DMS114 treated with DMSO at 0.1 percent for 48 hours (cell line): ENCODE measurements around the gene SATL1.
"Not testable (repeated sequence)": the region's sequence is repeated elsewhere in the genome, so short reads cannot be mapped to it uniquely, and the experiment has no call there.

Source experiments
- DNase-seq: peaks from one replicate; lab custom pipeline; 2025; ENCODE audit not compliant: unreplicated experiment; lab: John Stamatoyannopoulos, UW

The SATL1 gene, protein sequence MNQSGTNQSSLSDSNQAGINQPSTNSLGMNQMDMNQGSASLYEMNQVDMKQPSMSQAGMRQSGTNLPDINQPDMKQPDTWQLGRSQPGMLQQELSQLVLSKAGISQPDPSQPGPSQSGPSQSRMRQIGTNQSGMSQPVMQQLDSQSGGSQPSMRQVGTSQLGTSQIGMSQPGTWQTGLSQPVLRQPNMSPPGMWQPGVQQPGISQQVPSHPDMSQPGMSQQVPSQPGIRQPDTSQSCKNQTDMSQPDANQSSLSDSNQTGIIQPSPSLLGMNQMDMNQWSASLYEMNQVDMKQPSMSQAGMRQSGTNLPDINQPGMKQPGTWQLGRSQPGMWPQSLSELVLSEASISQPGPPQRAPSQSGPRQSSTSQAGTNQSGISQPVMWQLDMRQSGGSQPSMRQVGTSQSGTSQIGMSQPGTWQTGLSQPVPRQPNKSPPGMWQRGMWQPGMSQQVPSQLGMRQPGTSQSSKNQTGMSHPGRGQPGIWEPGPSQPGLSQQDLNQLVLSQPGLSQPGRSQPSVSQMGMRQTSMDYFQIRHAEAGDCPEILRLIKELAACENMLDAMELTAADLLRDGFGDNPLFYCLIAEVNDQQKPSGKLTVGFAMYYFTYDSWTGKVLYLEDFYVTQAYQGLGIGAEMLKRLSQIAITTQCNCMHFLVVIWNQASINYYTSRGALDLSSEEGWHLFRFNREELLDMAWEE

DNA sequence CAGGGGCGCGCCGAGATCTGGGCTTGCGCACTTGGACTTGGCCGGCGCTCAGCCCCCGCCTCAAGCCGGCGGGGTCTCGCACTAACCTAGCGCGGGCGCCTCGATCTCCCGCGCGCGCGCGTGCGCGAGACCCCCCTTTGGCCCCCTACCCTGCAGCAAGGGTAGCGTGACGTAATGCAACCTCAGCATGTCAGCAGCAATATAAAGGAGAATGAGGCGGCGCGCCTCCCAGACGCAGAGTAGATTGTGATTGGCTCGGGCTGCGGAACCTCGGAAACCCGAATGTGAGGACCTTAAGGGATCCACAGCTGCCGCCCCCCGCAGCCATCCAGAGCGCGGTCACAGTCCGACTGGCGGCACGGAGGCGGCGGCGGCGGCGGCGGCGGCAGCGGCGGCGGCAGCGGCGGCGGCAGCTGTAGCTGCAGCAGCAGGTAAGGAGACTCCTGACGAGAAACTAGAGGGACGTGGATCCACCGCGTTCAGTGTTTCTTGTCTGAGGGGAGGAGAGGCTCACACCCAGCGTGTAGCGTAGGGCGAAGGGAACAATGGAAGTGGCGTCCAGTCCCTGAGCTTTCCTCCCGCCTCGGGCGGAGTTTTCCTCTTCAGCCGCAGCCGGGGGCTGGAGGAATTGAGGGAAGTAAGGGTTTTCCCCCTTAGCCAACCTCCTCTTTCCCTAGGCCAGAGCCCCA, at the start of gene SATL1, which contains the start of gene ZNF711:
SATL1 (minus strand) TSS at position 19 of the 689 bp plus-strand sequence. CDS start 134,811 bp downstream, outside the sequence.
ZNF711 (plus strand) TSS at position 231 of the 689 bp plus-strand sequence. CDS start 3,582 bp downstream, outside the sequence.
- peak; percentile 56 for DNase-seq

DNA sequence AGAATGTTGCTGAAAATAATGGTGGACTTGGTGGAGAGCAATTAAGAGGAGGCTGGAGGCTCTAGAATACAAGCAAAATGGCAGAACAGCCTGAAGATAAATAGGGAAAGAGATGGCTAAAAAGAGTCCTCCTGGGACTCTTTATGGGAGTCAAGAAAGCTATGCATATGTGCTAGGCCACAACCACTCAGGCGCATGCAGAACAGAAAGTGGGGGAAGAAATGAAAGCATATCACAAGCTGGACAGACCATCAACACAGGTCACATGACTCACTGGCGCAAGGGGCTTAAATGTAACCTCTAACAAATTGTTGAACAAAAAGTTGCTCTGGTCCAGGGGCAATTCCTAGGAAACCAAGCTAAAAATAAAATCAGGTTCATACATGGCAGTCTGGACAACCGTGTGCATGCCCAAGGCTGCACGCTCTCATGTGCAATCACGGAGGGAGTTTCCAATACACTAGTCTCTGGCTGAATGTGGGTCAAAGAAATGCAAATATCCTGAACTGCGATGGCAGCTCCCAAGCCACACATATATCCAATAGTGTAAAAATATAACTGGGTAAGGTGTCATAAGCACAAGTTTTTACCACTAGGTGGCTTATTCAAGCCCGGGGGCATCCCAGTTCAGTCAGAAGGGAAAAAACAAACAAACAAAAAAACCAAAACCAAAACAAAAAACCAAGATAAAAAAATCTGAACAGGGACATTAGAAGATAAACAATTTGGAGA, 45.6 kb upstream of the SATL1 start:
- no peak for DNase-seq

DNA sequence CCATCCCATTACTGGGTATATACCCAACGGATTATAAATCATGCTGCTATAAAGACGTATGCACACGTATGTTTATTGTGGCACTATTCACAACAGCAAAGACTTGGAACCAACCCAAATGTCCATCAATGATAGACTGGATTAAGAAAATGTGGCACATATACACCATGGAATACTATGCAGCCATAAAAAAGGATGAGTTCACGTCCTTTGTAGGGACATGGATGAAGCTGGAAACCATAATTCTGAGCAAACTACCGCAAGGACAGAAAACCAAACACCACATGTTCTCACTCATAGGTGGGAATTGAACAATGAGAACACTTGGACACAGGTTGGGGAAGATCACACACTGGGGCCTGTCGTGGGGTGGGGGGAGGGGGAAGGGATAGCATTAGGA, 41.7 kb upstream of the SATL1 start:
- not testable (repeated sequence) for DNase-seq

DNA sequence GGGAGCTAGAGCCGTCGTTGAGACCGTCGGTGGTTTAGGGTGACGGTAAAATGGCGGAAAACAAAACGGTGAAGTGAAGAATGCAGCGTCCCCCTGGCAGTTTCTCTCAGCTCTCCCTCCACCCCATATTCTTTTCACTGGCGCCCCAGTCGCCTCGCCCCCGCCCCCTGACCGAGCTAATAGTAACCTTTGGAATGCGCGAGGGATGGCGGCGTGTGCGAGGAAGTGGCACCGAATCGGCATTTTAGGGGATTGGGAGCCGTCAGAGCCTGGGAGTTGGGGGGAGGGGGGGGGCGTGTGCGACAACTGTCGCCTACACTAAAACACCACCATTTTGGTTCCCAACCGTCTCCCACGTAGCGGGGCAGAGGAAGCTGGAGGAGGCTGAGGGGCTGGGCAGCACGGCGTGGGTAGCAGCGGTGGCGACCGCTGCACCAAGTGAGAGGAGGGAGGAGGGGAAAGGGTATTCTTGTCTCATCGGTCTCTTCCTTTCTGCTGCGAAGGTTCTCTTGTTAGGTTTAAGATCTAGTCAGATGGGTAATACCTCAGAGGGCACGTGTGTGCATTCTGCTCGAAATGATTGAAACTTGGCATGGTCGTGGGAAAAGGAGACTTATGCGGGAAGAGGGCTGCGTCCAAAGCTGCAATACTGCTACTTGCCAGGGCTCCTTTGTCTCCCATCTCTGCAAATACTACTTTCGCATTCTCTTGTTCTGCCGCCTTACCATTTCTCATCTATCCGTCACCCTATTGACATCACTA, 1.1 kb upstream of the SATL1 start:
- peak; percentile 35 for DNase-seq

DNA sequence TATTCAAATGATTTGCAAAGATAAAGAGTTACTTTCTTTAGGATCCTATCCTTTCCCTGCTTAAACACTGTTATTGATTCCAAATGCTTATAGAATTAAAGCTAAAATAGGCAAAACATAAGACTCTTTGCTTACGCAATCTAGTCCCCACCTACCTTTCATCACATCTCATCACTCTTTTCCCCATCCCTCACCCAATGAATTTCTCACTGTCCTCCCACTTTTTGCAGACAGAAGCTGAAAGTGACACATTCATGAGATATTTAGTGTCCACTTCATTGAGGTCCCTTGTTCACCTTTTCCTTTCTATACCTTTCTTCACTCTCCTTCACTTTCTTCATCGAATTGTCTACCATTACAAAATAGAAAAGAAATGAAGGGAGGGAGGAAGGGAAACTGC, 424 bp downstream of the SATL1 start:
- DNase-seq, result peak; percentile 16

DNA sequence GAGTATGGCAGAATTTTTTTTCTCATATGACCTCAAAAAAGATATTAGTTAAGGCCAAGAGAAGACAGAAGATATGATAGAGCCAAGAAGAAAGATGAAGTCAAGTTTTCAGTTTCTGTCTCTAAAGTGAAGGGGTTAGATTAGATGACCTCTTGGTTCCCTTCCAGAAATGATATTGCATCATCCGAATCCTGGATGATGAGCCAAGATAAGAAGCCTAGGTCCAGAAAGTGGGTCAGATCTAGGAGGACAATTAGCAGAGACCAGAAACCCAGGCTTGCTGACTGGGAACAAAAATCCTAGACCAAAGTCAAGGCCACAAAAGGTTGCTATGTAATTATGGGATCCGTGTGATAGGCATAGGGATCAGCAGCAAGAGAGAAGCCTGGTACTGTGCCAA, 20.2 kb downstream of the SATL1 start:
- no peak for DNase-seq

DNA sequence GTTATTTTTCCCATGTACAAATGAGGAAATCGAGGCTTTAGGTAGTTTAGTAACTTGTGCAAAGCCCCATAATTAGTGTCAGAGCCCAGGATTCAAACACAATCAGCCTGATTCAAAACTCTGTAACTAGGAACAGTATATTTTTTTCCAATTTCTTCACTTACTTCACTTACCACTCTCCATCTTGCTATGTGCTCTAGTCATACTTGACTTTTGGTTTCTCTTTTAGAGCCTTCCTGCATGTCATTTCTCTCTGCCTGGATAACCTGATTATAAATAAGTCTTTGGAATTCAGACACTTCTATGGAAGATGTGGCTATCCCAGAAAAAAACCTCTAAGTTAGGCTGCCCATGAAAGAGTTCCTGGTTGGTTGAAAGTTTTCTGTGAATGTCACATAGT, 22.2 kb downstream of the SATL1 start:
- no peak for DNase-seq

DNA sequence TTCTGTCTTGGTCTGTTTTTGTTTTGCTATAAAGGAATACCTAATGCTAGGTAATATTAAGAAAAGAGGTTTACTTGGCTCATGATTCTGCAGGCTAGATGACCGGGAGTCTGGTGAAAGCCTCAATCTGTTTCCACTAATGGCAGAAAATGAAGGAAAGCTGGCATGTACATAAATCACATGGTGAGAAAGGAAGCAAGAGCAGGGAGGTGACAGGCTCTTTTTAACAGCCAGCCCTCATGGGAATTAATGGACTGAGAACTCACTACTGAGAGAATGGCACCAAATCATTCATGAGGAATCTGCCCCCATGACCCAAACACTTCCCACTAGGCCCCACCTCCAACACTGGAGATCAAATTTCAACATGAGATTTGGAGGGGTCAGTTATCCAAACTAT, 27.6 kb downstream of the SATL1 start:
- DNase-seq, result no peak

DNA sequence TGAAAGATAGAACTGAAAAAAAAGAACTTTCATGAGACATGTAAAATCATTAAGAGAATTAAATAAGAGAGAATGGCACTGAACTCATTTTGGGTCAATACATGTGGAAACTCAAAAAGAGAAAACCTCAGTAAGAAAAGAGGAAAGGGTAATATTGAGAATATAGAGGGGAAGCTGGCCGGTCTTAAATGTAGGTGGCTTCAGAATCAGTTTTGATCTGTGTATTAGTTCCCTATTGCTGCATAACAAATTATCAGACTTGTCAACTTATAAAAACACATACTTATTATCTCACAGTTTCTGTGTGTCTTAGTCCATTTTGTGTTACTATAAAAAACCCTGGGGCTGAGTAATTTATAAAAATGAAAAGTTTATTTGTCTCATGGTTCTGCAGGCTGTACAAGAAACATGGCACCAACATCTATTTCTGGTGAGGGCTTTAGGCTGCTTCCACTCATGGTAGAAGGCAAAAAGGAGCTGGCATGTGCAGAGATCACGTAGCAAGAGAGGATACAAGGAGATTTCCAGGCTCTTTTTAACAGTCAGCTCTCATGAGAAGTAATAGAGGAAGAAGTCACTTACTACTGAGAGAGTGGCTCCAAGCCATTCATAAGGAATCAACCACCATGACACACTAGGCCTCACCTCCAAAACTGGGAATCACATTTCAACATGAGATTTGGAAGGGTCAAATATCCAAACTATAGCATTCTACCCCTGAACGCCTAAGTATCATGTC, 29.6 kb downstream of the SATL1 start:
- no peak for DNase-seq

DNA sequence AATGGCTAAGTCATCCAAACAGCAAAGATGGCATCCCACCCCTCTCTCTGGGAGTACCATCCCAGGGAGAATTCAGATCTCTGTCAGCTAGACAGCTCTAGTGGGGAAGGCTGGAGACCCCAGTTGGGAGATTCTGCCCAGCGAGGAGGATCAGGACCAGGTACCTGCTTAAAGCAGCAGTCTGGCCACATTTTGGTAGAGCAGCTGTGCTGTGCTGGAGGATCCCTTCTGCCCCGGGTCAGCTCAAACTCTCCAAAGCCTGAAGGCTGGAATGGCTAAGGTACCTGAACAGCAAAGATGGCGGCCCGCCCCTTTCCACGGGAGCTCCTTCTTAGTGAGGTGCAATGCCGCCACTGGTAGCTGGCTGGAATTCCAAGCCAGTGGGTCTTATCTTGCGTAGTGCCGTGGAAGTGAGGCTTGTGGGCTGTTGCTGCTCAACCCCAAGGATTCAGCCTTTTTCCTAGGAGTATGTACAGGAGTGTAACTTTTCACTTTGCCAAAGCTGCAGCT, 40.1 kb downstream of the SATL1 start:
- DNase-seq, result no peak

DNA sequence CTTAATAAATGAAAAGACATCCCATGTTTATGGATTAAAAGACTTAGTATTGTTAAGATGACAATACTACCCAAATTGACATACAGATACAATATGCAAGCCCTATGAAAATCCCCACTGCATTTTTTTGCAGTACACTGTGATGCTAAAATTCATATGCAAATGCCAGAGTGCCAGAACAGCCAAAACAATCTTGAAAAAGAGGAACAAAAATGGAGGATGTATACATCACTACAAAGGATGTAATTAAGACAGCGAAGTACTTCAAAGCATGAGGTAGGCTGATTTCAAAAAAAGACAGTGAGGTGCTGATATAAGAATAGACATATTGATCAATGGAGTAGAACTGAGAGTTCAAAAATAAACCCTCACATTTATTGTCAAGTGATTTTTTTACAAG, 47.3 kb downstream of the SATL1 start:
- no peak for DNase-seq

DNA sequence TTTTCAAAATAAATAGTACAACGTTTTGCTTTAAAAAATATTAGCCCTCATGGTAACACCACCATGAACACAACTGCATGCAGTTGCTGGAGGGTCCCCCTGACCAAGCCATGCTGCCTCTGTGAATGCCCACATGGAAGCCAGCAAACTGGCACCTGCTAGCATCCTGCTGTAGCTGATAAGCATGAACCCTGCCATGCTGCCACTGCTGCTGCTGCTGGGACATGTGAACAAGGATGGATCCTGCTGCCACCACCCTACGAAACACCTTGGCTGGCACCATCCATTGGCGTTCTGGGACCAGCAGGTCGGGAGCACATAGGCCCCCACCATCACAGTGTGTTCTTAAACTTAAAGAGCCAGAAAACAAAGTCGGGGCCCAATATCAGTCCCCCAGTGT, 83.9 kb downstream of the SATL1 start:
- DNase-seq, result no peak

DNA sequence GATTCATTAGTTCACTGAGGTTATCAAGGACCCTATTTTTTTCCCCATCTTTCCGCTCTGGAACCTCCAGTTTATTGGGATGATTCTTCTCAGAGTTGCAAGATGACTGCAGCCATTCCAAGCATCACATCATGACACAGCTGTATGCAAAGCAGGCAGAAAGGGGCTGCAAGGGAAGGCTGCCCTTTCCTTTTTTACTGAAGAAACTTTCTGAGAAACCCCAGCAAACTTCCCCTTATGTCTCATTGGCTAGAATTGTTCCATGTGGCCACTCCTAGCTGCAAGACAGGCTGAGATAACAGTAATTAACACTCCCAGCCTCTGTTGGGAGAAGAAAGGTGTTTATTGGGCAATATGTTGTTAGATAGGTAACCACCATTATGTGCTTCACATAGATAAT, 102.6 kb downstream of the SATL1 start:
- no peak for DNase-seq

DNA sequence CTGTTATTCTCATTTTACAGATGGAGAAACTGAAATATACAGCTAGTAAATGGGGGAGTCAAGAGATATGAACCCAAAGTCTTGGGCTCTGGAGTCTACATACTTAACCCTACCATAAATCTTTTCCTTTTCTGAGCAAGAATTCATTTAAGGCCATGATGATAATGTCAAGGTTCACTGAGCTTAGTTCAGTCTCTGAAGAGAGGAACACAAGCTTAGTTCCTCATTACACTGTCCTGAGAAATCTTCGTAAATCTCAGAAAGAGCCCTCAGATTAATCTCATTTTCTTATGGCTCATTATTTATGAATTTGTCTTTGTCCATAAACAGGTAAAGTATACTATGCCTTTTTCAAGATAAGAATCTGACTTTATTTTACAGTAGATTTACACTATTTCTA, 104.2 kb downstream of the SATL1 start:
- no peak for DNase-seq

DNA sequence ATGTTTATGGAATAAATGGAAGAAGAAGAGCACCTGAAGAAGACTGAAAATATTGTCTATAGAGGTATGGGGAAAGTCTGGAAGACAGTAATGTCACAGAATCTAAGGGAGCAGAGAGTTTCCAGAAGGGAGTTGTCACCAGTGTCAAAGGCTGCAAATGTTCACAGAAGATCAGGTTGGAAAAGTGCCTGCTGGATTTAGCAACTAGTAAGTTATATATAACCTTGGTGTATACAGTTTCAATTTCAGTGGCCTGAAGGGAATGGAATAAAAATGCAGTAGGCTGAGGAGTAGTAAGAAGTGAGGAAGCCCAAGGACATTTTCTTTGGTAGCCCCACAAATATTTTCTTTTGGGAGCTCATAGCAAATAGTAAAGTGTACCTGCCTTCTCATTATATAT, 107.2 kb downstream of the SATL1 start:
- DNase-seq, result no peak

DNA sequence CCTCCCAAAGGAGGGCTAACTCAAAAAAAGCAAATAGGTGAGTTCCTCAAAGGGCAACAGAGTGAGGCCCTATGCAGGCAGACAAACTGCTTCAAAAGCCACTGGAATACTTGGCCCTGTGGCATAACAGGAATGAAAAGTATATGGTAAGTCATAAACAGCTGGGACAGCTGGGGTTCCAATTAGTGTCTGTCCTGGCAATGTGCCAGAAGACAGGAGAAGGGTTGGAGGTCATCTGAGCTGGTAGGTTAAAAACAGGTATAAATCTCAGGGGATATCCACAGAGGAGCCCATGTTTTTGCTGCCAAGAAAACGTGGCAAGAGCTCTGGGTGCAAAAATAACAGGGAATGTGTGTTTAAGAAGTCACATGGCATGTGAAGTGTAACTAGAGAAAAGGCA, 128.3 kb downstream of the SATL1 start:
- DNase-seq, result no peak

DNA sequence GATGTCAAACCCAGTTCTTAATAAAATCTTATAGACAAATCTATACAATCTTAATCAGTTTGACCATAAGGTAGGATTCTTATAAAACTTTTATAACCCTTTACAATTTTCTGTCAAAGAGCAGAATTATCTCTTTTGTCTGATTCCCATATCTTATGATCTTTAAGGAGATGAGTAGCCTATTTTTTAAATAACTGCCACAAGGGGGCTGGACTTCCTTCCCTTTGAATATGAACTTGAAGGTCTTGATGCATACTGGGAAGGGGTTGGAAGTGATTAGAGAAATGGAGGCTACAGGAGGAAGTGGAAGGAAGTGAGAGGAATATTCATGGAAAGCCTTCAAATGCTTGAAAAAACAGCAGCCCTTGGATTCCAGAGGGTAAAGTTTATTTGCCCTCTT, 128.8 kb downstream of the SATL1 start:
- no peak for DNase-seq

DNA sequence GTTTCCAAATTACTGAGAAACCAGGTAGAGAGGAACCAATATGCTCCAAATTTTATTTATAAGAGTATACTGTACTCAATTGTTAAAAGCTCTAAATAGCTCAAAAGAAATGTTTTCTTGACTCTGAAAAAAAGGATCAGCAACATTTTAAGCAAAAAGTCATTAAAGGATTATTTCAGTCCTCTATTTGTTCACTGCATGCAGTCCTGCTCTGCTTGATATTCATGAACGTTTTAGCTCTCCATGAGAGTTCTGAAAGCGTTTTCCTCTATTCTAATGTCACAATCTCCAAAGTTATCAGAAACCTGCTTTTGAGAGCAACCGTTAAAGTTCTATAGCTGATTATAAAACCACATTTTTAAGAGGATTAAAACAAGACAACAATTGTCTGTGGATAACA, 129.4 kb downstream of the SATL1 start:
- DNase-seq, result no peak

DNA sequence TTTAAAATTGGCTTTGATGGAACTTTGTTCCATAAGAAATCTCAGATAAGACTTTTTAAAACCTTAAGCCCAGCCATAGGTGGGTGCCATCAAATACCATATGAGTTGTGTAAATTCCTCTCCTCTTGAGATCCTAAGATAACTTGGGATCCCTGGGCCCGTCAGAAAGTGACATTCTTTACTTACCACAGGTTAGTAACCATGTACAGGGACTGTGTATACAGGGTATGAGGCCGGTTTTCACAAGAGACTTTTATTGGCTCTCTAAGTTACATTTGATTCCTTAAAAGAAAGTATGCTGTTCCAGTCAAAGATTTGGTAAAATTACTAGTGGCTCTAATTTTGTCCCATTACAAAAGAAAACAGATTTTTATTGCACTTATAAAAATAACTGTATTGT, 129.8 kb downstream of the SATL1 start:
- DNase-seq, result no peak

DNA sequence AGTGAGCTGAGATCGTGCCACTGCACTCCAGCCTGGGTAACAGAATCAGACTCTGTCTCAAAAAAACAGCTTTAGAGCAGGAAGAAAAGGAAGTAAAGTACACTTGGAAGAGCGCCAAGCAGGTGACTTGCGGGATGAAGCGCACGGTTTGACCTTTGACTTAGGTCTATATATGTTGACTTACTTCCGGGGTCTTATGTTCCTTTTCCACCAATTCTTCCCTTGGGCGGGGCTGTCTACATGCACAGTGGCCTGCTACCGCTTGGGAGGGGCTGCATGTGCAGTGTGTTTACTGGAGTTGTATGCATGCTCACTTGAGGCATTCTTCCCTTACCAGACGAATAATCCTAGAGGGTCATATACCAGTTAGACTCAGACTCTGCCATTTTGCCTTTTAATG, 131.3 kb downstream of the SATL1 start:
- DNase-seq, result no peak
